B cell (primary cell): ENCODE results near the gene MR1.

Experiments used
- EZH2 ChIP-seq: IDR thresholded peaks from 2 replicates; pipeline ENCODE4 v1.6.1; 2012; ENCODE audit warnings: borderline replicate concordance, low read depth, mild to moderate bottlenecking, moderate library complexity, low read length; ENCODE audit not compliant: insufficient read depth, poor library complexity, severe bottlenecking
- TF ChIP-seq, protein P1 (sequence below): fragments of 200-600 bp; IDR thresholded peaks from one replicate; pipeline ENCODE4 v1.8.0; 2022; ENCODE audit warnings: antibody characterized with exemption, mild to moderate bottlenecking

- TF ChIP-seq, protein P1, sequence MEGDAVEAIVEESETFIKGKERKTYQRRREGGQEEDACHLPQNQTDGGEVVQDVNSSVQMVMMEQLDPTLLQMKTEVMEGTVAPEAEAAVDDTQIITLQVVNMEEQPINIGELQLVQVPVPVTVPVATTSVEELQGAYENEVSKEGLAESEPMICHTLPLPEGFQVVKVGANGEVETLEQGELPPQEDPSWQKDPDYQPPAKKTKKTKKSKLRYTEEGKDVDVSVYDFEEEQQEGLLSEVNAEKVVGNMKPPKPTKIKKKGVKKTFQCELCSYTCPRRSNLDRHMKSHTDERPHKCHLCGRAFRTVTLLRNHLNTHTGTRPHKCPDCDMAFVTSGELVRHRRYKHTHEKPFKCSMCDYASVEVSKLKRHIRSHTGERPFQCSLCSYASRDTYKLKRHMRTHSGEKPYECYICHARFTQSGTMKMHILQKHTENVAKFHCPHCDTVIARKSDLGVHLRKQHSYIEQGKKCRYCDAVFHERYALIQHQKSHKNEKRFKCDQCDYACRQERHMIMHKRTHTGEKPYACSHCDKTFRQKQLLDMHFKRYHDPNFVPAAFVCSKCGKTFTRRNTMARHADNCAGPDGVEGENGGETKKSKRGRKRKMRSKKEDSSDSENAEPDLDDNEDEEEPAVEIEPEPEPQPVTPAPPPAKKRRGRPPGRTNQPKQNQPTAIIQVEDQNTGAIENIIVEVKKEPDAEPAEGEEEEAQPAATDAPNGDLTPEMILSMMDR, result no peak
- no peak for TF ChIP-seq EZH2
These were observed 22.2 kb upstream of the MR1 start for GRCh38 chr1:181011301-181012202.
